ENCODE measurements around the gene SREBF2. TPM values are rescaled to one million over a fixed set of nuclear protein-coding genes. Genes with fewer than 3 reads are reported as not detected.
A peak's percentile ranks its signal among the peaks of the same experiment; 100 is the strongest.

Gene SREBF2
- total and polyA plus RNA-seq, 2 of the 13 experiments (the other 11 are each of a cell fraction or from before 2014, with no cell fraction given), result 53.8 to 72.6 TPM

DNA sequence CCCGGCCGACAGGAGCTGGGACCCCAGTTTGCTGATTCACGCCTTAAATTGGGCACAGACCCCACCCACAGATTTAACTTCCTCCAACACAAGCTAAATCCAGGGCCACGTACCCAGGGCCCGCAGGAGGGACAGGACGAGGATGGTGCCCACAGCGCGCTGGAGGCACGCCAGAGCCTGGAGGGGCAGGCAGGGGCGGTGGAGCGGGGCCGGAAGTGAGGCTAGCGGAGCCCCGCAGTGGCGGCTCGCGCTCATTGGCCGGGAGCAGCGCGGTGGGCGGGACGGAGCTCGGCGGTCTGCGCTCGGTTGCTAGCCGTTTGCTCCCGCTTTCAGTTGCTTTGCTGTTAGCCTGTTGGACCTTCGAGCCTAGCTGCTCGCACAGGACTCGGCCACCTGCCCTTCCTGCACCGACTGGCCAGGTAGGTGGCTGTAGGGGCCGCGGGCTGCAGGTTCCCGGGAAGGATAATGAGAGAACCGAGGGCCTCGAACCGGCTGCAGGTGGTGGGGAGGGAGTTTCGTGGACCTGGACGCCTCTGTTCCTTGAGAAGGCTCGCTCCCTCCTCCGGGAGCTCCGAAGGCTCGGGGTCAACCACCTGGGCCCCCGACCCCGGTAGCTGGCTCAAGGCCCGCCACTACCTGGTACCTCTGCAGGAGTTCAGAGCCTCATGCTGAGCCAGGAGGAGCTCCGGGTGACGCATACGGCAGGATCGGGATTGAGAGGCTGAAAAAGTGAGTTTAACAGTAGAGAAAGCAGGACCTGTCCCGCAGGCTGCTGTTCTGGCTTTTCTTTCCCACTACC, 32.4 kb upstream of the SREBF2 start, which contains the start of gene CCDC134 (continued):
- TF ChIP-seq U2AF1 (optimal IDR thresholded peaks at IDR 0.05; ENCODE audit: low read depth, low read length) (peak; percentile 60), NFIB (CRISPR knock-in tag; IDR thresholded peaks at IDR 0.05; ENCODE audit: borderline replicate concordance) (no peak), ZNF501 (CRISPR knock-in tag; IDR thresholded peaks at IDR 0.05) (peak; percentile 90), MAFK (conservative IDR thresholded peaks at IDR 0.05 in 1 of 2, IDR thresholded peaks at IDR 0.05 in 1 of 2; ENCODE audit: low read length in 2 of 2) (no peak), MBNL3 (CRISPR knock-in tag; conservative IDR thresholded peaks at IDR 0.05) (no peak), ZSCAN22 (CRISPR knock-in tag; IDR thresholded peaks at IDR 0.05) (no peak; the same call in 1 of the 2 replicates), NPAS2 (CRISPR knock-in tag; IDR thresholded peaks at IDR 0.05; ENCODE audit: borderline replicate concordance) (no peak), NKX3-1 (CRISPR knock-in tag; IDR thresholded peaks at IDR 0.05) (peak; percentile 63; the same call in 1 of the 2 replicates), MED13 (CRISPR knock-in tag; IDR thresholded peaks at IDR 0.05) (0 out of 2 replicates have a peak, but pooled peaks have one; percentile 61)
- TF ChIP-seq, protein P1, sequence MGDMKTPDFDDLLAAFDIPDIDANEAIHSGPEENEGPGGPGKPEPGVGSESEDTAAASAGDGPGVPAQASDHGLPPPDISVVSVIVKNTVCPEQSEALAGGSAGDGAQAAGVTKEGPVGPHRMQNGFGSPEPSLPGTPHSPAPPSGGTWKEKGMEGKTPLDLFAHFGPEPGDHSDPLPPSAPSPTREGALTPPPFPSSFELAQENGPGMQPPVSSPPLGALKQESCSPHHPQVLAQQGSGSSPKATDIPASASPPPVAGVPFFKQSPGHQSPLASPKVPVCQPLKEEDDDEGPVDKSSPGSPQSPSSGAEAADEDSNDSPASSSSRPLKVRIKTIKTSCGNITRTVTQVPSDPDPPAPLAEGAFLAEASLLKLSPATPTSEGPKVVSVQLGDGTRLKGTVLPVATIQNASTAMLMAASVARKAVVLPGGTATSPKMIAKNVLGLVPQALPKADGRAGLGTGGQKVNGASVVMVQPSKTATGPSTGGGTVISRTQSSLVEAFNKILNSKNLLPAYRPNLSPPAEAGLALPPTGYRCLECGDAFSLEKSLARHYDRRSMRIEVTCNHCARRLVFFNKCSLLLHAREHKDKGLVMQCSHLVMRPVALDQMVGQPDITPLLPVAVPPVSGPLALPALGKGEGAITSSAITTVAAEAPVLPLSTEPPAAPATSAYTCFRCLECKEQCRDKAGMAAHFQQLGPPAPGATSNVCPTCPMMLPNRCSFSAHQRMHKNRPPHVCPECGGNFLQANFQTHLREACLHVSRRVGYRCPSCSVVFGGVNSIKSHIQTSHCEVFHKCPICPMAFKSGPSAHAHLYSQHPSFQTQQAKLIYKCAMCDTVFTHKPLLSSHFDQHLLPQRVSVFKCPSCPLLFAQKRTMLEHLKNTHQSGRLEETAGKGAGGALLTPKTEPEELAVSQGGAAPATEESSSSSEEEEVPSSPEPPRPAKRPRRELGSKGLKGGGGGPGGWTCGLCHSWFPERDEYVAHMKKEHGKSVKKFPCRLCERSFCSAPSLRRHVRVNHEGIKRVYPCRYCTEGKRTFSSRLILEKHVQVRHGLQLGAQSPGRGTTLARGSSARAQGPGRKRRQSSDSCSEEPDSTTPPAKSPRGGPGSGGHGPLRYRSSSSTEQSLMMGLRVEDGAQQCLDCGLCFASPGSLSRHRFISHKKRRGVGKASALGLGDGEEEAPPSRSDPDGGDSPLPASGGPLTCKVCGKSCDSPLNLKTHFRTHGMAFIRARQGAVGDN (CRISPR knock-in tag; IDR thresholded peaks at IDR 0.05), result peak; percentile 97
- TF ChIP-seq, protein P2, sequence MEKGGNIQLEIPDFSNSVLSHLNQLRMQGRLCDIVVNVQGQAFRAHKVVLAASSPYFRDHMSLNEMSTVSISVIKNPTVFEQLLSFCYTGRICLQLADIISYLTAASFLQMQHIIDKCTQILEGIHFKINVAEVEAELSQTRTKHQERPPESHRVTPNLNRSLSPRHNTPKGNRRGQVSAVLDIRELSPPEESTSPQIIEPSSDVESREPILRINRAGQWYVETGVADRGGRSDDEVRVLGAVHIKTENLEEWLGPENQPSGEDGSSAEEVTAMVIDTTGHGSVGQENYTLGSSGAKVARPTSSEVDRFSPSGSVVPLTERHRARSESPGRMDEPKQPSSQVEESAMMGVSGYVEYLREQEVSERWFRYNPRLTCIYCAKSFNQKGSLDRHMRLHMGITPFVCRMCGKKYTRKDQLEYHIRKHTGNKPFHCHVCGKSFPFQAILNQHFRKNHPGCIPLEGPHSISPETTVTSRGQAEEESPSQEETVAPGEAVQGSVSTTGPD (CRISPR knock-in tag; IDR thresholded peaks at IDR 0.05), result no peak
- TF ChIP-seq, protein P3, sequence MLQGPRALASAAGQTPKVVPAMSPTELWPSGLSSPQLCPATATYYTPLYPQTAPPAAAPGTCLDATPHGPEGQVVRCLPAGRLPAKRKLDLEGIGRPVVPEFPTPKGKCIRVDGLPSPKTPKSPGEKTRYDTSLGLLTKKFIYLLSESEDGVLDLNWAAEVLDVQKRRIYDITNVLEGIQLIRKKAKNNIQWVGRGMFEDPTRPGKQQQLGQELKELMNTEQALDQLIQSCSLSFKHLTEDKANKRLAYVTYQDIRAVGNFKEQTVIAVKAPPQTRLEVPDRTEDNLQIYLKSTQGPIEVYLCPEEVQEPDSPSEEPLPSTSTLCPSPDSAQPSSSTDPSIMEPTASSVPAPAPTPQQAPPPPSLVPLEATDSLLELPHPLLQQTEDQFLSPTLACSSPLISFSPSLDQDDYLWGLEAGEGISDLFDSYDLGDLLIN (CRISPR knock-in tag; IDR thresholded peaks at IDR 0.05; ENCODE audit: borderline replicate concordance), result peak; percentile 63; the same call in 1 of the 2 replicates
- TF ChIP-seq, protein P4, sequence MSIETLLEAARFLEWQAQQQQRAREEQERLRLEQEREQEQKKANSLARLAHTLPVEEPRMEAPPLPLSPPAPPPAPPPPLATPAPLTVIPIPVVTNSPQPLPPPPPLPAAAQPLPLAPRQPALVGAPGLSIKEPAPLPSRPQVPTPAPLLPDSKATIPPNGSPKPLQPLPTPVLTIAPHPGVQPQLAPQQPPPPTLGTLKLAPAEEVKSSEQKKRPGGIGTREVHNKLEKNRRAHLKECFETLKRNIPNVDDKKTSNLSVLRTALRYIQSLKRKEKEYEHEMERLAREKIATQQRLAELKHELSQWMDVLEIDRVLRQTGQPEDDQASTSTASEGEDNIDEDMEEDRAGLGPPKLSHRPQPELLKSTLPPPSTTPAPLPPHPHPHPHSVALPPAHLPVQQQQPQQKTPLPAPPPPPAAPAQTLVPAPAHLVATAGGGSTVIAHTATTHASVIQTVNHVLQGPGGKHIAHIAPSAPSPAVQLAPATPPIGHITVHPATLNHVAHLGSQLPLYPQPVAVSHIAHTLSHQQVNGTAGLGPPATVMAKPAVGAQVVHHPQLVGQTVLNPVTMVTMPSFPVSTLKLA (IDR thresholded peaks at IDR 0.05), result no peak
- TF ChIP-seq, protein P5, sequence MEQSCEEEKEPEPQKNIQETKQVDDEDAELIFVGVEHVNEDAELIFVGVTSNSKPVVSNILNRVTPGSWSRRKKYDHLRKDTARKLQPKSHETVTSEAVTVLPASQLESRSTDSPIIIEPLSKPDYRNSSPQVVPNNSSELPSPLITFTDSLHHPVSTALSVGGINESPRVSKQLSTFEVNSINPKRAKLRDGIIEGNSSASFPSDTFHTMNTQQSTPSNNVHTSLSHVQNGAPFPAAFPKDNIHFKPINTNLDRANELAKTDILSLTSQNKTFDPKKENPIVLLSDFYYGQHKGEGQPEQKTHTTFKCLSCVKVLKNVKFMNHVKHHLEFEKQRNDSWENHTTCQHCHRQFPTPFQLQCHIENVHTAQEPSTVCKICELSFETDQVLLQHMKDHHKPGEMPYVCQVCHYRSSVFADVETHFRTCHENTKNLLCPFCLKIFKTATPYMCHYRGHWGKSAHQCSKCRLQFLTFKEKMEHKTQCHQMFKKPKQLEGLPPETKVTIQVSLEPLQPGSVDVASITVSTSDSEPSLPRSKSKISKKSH (CRISPR knock-in tag; IDR thresholded peaks at IDR 0.05; ENCODE audit: borderline replicate concordance), result peak; percentile 86; the same call in 1 of the 2 replicates
- TF ChIP-seq, protein P6, sequence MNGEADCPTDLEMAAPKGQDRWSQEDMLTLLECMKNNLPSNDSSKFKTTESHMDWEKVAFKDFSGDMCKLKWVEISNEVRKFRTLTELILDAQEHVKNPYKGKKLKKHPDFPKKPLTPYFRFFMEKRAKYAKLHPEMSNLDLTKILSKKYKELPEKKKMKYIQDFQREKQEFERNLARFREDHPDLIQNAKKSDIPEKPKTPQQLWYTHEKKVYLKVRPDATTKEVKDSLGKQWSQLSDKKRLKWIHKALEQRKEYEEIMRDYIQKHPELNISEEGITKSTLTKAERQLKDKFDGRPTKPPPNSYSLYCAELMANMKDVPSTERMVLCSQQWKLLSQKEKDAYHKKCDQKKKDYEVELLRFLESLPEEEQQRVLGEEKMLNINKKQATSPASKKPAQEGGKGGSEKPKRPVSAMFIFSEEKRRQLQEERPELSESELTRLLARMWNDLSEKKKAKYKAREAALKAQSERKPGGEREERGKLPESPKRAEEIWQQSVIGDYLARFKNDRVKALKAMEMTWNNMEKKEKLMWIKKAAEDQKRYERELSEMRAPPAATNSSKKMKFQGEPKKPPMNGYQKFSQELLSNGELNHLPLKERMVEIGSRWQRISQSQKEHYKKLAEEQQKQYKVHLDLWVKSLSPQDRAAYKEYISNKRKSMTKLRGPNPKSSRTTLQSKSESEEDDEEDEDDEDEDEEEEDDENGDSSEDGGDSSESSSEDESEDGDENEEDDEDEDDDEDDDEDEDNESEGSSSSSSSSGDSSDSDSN (CRISPR knock-in tag; IDR thresholded peaks at IDR 0.05), result peak; percentile 94

Data from HepG2 (cell line).